IMR-90 (cell line): ENCODE data around the gene DHRSX. TPM values are rescaled to one million over a fixed set of nuclear protein-coding genes. Genes with fewer than 3 reads are reported as not detected.

Source experiments
- ATAC-seq: fragments of 200-7000 bp; cut with Tn5 transposase; 2 replicates; pipeline ENCODE4 v1.9.1; 2020; ENCODE audit warnings: low read depth, mild to moderate bottlenecking, moderate library complexity
- BruUV-seq: library from RNA; stranded (reverse); fragments of 400-500 nt; replicated peaks from 2 replicates; lab custom pipeline; 2021; lab: Mats Ljungman, UMichigan
- CTCF ChIA-PET: fragments of 300-600 bp; formaldehyde crosslinking; extraction: SDS; loops from one replicate; lab custom pipeline; 2021; ENCODE audit warnings: antibody characterized with exemption; lab: Yijun Ruan, JAX
- POLR2A ChIA-PET: fragments of 300-600 bp; sonication (Branson Sonifier 250); formaldehyde crosslinking; loops from one replicate; lab custom pipeline; 2022; ENCODE audit warnings: antibody characterized with exemption; ENCODE audit not compliant: unreplicated experiment; lab: Charles Lee
- DNase-seq: peaks from one replicate; pipeline ENCODE4 v3.0.0; 2013
- H2AFZ ChIP-seq: replicated peaks from 2 replicates; pipeline ENCODE3; 2013; ENCODE audit warnings: low read length, mild to moderate bottlenecking; ENCODE audit not compliant: poor library complexity
- H2AK5ac ChIP-seq: 2 replicates; pipeline ENCODE4 v1.6.1; 2013; ENCODE audit warnings: low read depth, low read length, inconsistent platforms
- H2AK9ac ChIP-seq: replicated peaks from 2 replicates; pipeline ENCODE3; 2013; ENCODE audit warnings: mild to moderate bottlenecking, low read depth, low read length, moderate library complexity; ENCODE audit not compliant: poor library complexity
- H2BK120ac ChIP-seq: 2 replicates; pipeline ENCODE4 v1.6.1; 2013; ENCODE audit warnings: low read depth, low read length, inconsistent platforms
- H2BK15ac ChIP-seq: 3 replicates; pipeline ENCODE4 v1.6.1; 2013; ENCODE audit warnings: low read depth, low read length, inconsistent platforms
- H2BK20ac ChIP-seq: 2 replicates; pipeline ENCODE4 v1.6.1; 2013; ENCODE audit warnings: low read depth, mild to moderate bottlenecking, inconsistent platforms, low read length, moderate library complexity
- H2BK5ac ChIP-seq: 2 replicates; pipeline ENCODE4 v1.6.1; 2013; ENCODE audit warnings: mild to moderate bottlenecking, low read depth, low read length, inconsistent platforms; ENCODE audit not compliant: poor library complexity, severe bottlenecking
- H3K14ac ChIP-seq: replicated peaks from 2 replicates; pipeline ENCODE4 v1.6.1; 2013; ENCODE audit warnings: low read depth, low read length, inconsistent platforms
- H3K18ac ChIP-seq: 2 replicates; pipeline ENCODE4 v1.6.1; 2013; ENCODE audit warnings: low read depth, low read length, control low read depth
- H3K23ac ChIP-seq: 2 replicates; pipeline ENCODE4 v1.6.1; 2013; ENCODE audit warnings: low read depth, low read length, inconsistent platforms
- H3K27ac ChIP-seq: 2 replicates; pipeline ENCODE4 v1.5.1; 2013; ENCODE audit warnings: mild to moderate bottlenecking, control low read depth, low read length; ENCODE audit not compliant: insufficient read depth
- H3K27me3 ChIP-seq: 2 replicates; pipeline ENCODE4 v1.6.1; 2013; ENCODE audit warnings: low read length; ENCODE audit not compliant: control insufficient read depth, insufficient read depth
- H3K36me3 ChIP-seq: 2 replicates; pipeline ENCODE4 v1.6.1; 2013; ENCODE audit warnings: low read length, mixed read lengths; ENCODE audit not compliant: control insufficient read depth, insufficient read depth
- H3K4ac ChIP-seq: 2 replicates; pipeline ENCODE4 v1.6.1; 2013; ENCODE audit warnings: low read depth, low read length, inconsistent platforms
- H3K4me1 ChIP-seq: 2 replicates; pipeline ENCODE4 v1.6.1; 2013; ENCODE audit warnings: low read length, mixed read lengths; ENCODE audit not compliant: control insufficient read depth, insufficient read depth
- H3K4me2 ChIP-seq: 2 replicates; pipeline ENCODE4 v1.6.1; 2013; ENCODE audit warnings: low read depth, mild to moderate bottlenecking, control low read depth, low read length, moderate library complexity
- H3K4me3 ChIP-seq: 2 replicates; pipeline ENCODE4 v1.5.1; 2013; ENCODE audit warnings: low read depth, mild to moderate bottlenecking, control low read depth, low read length, moderate library complexity; ENCODE audit not compliant: insufficient read depth
- H3K56ac ChIP-seq: 2 replicates; pipeline ENCODE4 v1.6.1; 2013; ENCODE audit warnings: low read length, inconsistent platforms; ENCODE audit not compliant: insufficient read depth; ENCODE audit errors: extremely low read depth
- H3K79me1 ChIP-seq, 2 experiments: 2 replicates each; pipeline ENCODE4 v1.6.1; 2013; ENCODE audit warnings: low read length in 2 of 2, inconsistent platforms in 1 of 2, low read depth in 1 of 2
- H3K9ac ChIP-seq: 2 replicates; pipeline ENCODE4 v1.6.1; 2013; ENCODE audit warnings: low read depth, low read length, control low read depth
- H3K9me1 ChIP-seq: 2 replicates; pipeline ENCODE4 v1.6.1; 2013; ENCODE audit warnings: low read length, inconsistent platforms; ENCODE audit not compliant: insufficient read depth
- H3K9me3 ChIP-seq: 2 replicates; pipeline ENCODE4 v1.6.1; 2013; ENCODE audit warnings: low read length; ENCODE audit not compliant: control insufficient read depth, insufficient read depth
- H4K20me1 ChIP-seq: 2 replicates; pipeline ENCODE4 v1.6.1; 2013; ENCODE audit warnings: low read length, inconsistent platforms; ENCODE audit not compliant: insufficient read depth
- H4K5ac ChIP-seq: 2 replicates; pipeline ENCODE4 v1.6.1; 2013; ENCODE audit warnings: mild to moderate bottlenecking, low read depth, low read length, control low read depth
- H4K8ac ChIP-seq, 2 experiments: 2 replicates each; pipeline ENCODE4 v1.6.1; 2013; ENCODE audit warnings: low read depth in 2 of 2, low read length in 2 of 2, control low read depth in 1 of 2, inconsistent platforms in 1 of 2
- H4K91ac ChIP-seq: 2 replicates; pipeline ENCODE4 v1.6.1; 2013; ENCODE audit warnings: low read depth, low read length, inconsistent platforms; ENCODE audit not compliant: insufficient read depth
- CHD1 ChIP-seq: IDR thresholded peaks from 2 replicates; pipeline ENCODE4 v1.6.1; 2012; ENCODE audit warnings: low read depth, low read length, improper control_type of control experiment
- NFE2L2 ChIP-seq: fragments of 150-350 bp; IDR thresholded peaks from 2 replicates; pipeline ENCODE4 v1.6.1; 2016; ENCODE audit warnings: low read depth, mild to moderate bottlenecking, low read length
- SMC3 ChIP-seq: fragments of 150-350 bp; IDR thresholded peaks from 2 replicates; pipeline ENCODE4 v1.6.1; 2016; ENCODE audit warnings: low read depth, mild to moderate bottlenecking, antibody characterized with exemption, low read length, moderate library complexity
- USF2 ChIP-seq: fragments of 150-350 bp; IDR thresholded peaks from 2 replicates; pipeline ENCODE4 v1.6.1; 2017; ENCODE audit warnings: mild to moderate bottlenecking, antibody characterized with exemption, low read length, low read depth
- WGBS, 2 experiments: methylation state at CpG; one replicate each; pipeline versions ENCODE4 v1.1.5 to v1.1.7; 2013; ENCODE audit warnings: missing lambda C conversion rate in 2 of 2; ENCODE audit not compliant: insufficient read length in 1 of 2; ENCODE audit errors: extremely low coverage in 2 of 2; 5-methylcytosine and 5-hydroxymethylcytosine counted together
- dilution Hi-C: fragments of 300-500 bp; cut with HindIII; formaldehyde crosslinking; loops from one replicate; pipeline ENCODE4 v1.14.3; 2018; ENCODE audit warnings: low sequenced_read_pairs; ENCODE audit not compliant: unreplicated experiment
- in situ Hi-C: fragments of 300-500 bp; cut with MboI; formaldehyde crosslinking; loops from 3 replicates; pipeline ENCODE4 v1.14.3; 2019; ENCODE audit warnings: low sequenced_read_pairs, inconsistent platforms, mixed read lengths
- intact Hi-C: fragments of 100-400 bp; cut with micrococcal nuclease; formaldehyde crosslinking; loops from 2 replicates; pipeline ENCODE4 v1.10.0; 2022
- polyA plus RNA-seq, 3 experiments: library from polyadenylated mRNA; depleted of rRNA; stranded (reverse); fragments of >200 nt; gene quantifications; 2 replicates each; pipeline ENCODE4 v1.2.3, GENCODE V29; 2012; ENCODE audit warnings: low replicate concordance in 1 of 3
- total RNA-seq: library from RNA; depleted of rRNA; stranded (reverse); fragments of >200 nt; gene quantifications from 2 replicates; pipeline ENCODE4 v1.2.3, GENCODE V29; 2012
- TF ChIP-seq, protein P1 (sequence below): fragments of 150-350 bp; IDR thresholded peaks from 2 replicates; pipeline ENCODE4 v1.6.1; 2016; ENCODE audit warnings: low read depth, mild to moderate bottlenecking, low read length, moderate library complexity, borderline replicate concordance

The DHRSX gene
- total and polyA plus RNA-seq, 2 of the 4 experiments (the other 2 are of a cell fraction) = 26.2 to 38.0 TPM

DNA sequence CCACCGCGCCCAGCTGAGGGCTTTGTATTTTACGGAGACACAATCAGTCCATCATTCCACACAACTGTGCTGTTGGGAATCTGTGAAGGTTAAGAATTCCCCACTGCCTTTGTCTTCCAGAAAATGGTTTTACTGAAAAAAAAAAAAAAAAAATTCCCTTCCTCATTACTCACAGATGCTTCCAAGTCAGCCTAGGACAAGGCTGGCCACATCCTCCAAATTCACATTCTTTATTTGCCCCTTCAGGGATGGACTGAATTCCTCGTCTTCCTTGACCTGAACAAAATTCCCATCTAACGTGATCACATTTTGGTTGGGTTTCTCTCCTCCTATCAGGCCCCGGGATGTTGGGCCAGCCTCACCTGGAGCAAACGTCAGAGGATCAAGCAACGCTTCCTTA, 130.3 kb downstream of the DHRSX start:
- H3K4me2 ChIP-seq = no peak overlapping the region

More for the DNA sequence above, 130.3 kb downstream of the DHRSX start:
- ATAC-seq (no peak), DNase-seq (no peak)
- dilution Hi-C loops = no loop called here
- H2AFZ ChIP-seq = no peak overlapping the region
- no peaks in the 10 kb centered on the region for H4K20me1 ChIP-seq
- H3K79me1 ChIP-seq = peaks cover 3% of the 10 kb centered on the region in 2 experiments; a peak in 2 of 4 replicates
- BruUV-seq = no TSS peak
- in situ Hi-C loops = no loop called here
- H3K4me1 ChIP-seq = no peaks in the 10 kb centered on the region
- POLR2A ChIA-PET = no interaction called here
- H3K27ac ChIP-seq = no peak overlapping the region
- H3K36me3 ChIP-seq = peaks cover 10% of the 10 kb centered on the region
- no peak overlapping the region for H3K4ac ChIP-seq
- no peak overlapping the region for H3K23ac ChIP-seq
- no peak overlapping the region for H3K56ac ChIP-seq
- H3K9ac ChIP-seq = no peak overlapping the region
- H4K5ac ChIP-seq = no peak overlapping the region
- H2BK5ac ChIP-seq = no peak overlapping the region
- H2AK9ac ChIP-seq = no peak overlapping the region
- intact Hi-C loops = no loop called here
- H3K9me1 ChIP-seq = peaks cover 3% of the 10 kb centered on the region; the same call in 1 of the 2 replicates
- WGBS, 2 experiments = 77% methylated on average over 2 of the region's 8 CpGs; no CpG with 5 or more reads in 1 of the 2 experiments
- no peaks in the 10 kb centered on the region for H3K27me3 ChIP-seq
- H3K18ac ChIP-seq = no peak overlapping the region
- H2AK5ac ChIP-seq = no peak overlapping the region
- no peak overlapping the region for H2BK20ac ChIP-seq
- H4K91ac ChIP-seq = no peak overlapping the region
- CTCF ChIA-PET = no interaction called here
- H2BK120ac ChIP-seq = no peak overlapping the region
- no peak overlapping the region for H3K4me3 ChIP-seq
- H3K14ac ChIP-seq = no peak overlapping the region
- TF ChIP-seq, protein P1, sequence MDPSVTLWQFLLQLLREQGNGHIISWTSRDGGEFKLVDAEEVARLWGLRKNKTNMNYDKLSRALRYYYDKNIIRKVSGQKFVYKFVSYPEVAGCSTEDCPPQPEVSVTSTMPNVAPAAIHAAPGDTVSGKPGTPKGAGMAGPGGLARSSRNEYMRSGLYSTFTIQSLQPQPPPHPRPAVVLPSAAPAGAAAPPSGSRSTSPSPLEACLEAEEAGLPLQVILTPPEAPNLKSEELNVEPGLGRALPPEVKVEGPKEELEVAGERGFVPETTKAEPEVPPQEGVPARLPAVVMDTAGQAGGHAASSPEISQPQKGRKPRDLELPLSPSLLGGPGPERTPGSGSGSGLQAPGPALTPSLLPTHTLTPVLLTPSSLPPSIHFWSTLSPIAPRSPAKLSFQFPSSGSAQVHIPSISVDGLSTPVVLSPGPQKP = no peak
- TF ChIP-seq NFE2L2 (no peak), USF2 (no peak), SMC3 (no peak), CHD1 (no peak)
- H3K9me3 ChIP-seq = no peaks in the 10 kb centered on the region
- H2BK15ac ChIP-seq = no peak overlapping the region
- H4K8ac ChIP-seq = no peak overlapping the region
